Epithelial cell of proximal tubule (primary cell): ENCODE results near the gene PCP4. TPM values are rescaled to one million over a fixed set of nuclear protein-coding genes. Genes with fewer than 3 reads are reported as not detected.

Experiments
- DNase-seq: peaks from one replicate; pipeline ENCODE4 v3.0.0-alpha.2; 2011; ENCODE audit warnings: low read depth
- H3K4me3 ChIP-seq: 2 replicates; pipeline ENCODE4 v1.5.1; 2011; ENCODE audit warnings: low read depth, mild to moderate bottlenecking, low read length
- total RNA-seq: library from RNA; depleted of rRNA; stranded (reverse); fragments of >200 nt; gene quantifications from 2 replicates; pipeline ENCODE4 v1.2.3, GENCODE V29; 2015
- TF ChIP-seq, protein P1 (sequence below): conservative IDR thresholded peaks from 2 replicates; pipeline ENCODE4 v1.5.1; 2012; ENCODE audit warnings: low read depth, mild to moderate bottlenecking, low read length

Gene PCP4
- total RNA-seq, 1 donor from 2014 or later, result not detected

DNA sequence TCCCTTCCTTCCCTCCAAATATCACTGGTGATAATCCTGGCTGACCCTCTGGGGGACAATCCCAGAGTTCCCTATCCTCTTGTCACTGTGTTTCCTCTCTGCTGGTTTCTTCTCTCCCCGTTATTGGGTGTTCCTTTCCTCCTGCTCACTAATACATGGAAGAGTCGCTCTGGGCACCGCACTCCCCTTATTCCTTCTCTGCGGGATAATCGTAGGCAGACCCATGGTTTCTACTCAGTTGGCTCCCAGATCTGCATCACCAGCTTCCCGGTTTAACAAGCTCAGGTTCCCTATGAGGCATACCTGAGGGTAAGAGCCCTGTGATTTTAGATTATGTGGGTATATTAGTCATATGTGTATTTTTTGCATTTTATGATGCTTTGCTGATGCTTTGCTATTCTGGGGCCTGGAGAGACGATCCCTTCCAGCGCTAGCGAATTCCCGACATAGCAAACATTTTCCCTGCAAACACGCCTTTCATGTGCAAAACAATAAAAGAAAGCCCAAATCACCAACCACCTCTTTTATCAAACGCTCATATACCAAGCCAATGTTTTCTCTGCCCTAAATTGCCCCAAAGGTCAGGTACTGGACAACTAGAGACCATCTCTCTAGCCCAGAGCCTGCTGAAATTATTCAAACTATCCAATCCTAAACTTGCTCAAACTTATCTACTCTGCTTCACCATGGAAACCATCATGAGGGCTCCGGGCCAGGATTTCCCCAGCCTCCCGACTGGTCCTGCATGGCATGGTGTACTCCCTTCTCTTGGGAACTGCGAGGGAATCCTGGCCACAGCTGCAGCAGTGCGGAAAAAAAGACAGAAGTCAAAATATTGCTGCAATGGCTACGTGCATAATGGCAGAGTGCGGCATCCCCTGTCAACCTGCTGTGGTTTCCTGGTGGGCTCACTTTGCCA lies 84.2 kb downstream of the PCP4 start:
- H3K4me3 ChIP-seq, result no peak overlapping the region
- DNase-seq, result no peak
- TF ChIP-seq, protein P1, sequence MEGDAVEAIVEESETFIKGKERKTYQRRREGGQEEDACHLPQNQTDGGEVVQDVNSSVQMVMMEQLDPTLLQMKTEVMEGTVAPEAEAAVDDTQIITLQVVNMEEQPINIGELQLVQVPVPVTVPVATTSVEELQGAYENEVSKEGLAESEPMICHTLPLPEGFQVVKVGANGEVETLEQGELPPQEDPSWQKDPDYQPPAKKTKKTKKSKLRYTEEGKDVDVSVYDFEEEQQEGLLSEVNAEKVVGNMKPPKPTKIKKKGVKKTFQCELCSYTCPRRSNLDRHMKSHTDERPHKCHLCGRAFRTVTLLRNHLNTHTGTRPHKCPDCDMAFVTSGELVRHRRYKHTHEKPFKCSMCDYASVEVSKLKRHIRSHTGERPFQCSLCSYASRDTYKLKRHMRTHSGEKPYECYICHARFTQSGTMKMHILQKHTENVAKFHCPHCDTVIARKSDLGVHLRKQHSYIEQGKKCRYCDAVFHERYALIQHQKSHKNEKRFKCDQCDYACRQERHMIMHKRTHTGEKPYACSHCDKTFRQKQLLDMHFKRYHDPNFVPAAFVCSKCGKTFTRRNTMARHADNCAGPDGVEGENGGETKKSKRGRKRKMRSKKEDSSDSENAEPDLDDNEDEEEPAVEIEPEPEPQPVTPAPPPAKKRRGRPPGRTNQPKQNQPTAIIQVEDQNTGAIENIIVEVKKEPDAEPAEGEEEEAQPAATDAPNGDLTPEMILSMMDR, result no peak

- DNase-seq, result no peak
- no peak overlapping the region for H3K4me3 ChIP-seq
- TF ChIP-seq, protein P1, result no peak
Observed at GRCh38 chr21:39952265-39952664, 85.0 kb downstream of the PCP4 start.

DNA sequence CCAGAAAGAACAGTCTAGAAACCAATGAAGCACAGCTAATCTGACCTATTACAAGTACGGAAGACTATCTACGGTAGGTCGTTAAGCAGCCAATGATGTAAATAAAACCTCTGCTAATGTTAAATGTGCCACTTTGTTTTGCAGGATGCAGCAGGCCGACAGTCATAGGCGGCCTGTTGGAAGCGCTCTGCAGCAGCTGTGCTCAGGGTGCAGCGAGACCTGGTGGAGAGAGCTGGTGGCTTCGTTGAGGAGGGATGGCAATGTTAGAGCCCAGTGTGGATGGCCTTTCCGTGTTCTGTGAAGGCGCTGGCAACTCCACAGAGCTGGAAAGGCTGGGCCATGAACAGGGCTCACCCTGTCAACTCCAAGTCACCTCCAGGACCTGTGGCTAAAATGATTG lies 87.3 kb downstream of the PCP4 start:
- DNase-seq, result no peak
- TF ChIP-seq, protein P1, result no peak
- no peak overlapping the region for H3K4me3 ChIP-seq

GRCh38 chr21:39955326-39955725 lies 88.1 kb downstream of the PCP4 start:
- TF ChIP-seq, protein P1, result no peak
- H3K4me3 ChIP-seq, result no peak overlapping the region
- no peak for DNase-seq

DNA sequence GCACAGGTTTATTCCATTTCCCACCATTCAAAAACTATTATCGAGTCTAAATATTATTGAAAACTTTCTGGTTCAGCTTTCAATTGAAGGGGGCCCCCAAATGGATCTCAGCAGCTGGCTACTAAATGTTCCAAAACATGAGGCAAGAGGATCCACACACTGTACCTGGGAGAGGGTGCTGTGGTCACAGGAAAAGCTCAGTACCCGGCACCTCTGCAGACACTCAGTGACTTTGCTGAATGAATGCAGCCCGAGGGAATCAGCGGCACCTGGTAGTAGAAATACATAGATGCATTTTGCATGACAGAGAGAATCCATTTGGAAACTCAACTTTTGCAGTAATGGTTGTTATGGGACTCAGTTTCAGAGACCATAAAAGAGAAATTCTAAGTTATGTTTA lies 89.3 kb downstream of the PCP4 start:
- DNase-seq, result no peak
- H3K4me3 ChIP-seq, result no peak overlapping the region
- TF ChIP-seq, protein P1, result no peak

- TF ChIP-seq, protein P1, result no peak
- DNase-seq, result no peak
- no peak overlapping the region for H3K4me3 ChIP-seq
Observed at GRCh38 chr21:39958731-39959130, 91.5 kb downstream of the PCP4 start.

- TF ChIP-seq, protein P1, result no peak
- DNase-seq, result no peak
Observed at GRCh38 chr21:39961251-39961650, 94.0 kb downstream of the PCP4 start.

More at GRCh38 chr21:39961251-39961650, 94.0 kb downstream of the PCP4 start:
- no peak overlapping the region for H3K4me3 ChIP-seq
